ENCODE data around the gene KANK2. TPM values are rescaled to one million over a fixed set of nuclear protein-coding genes. Genes with fewer than 3 reads are reported as not detected.

The KANK2 gene
- total and polyA plus RNA-seq, 2 donors (not counting 1 experiment from before 2014, with no cell fraction given) = 192 to 511 TPM

- no peaks in the 10 kb centered on the region for H4K20me1 ChIP-seq (ENCODE audit: control insufficient read depth, extremely low read depth, insufficient read depth, low read length)
- H3K9me3 ChIP-seq (ENCODE audit: control insufficient read depth, insufficient read depth, low read depth, low read length) = no peaks in the 10 kb centered on the region
- no peak overlapping the region for H3K4me2 ChIP-seq (ENCODE audit: extremely low read depth, insufficient read depth, low read length)
- H3K79me2 ChIP-seq (ENCODE audit: control insufficient read depth, insufficient read depth, low read length) = peaks cover 5% of the 10 kb centered on the region
- H3K27me3 ChIP-seq (ENCODE audit: control insufficient read depth, insufficient read depth, low read length) = no peaks in the 10 kb centered on the region
- H3K27ac ChIP-seq (ENCODE audit: insufficient read depth, low read length) = no peak overlapping the region
- no peaks in the 10 kb centered on the region for H3K36me3 ChIP-seq (ENCODE audit: control insufficient read depth, insufficient read depth, low read length)
- no peak overlapping the region for H3K9ac ChIP-seq (ENCODE audit: insufficient read depth, low read length)
- H3K4me3 ChIP-seq (replicated peaks in 1 of 4; ENCODE audit: control extremely low read depth in 1 of 4, insufficient read depth in 1 of 4, low read depth in 3 of 4, low read length in 4 of 4) = no peak overlapping the region
- no peak overlapping the region for H2AFZ ChIP-seq (ENCODE audit: low read length)
- TF ChIP-seq CTCF (conservative IDR thresholded peaks at IDR 0.05 in 1 of 2, IDR thresholded peaks at IDR 0.05 in 1 of 2; ENCODE audit: low read depth in 1 of 2, low read length in 2 of 2) (no peak), EZH2 (IDR thresholded peaks at IDR 0.05; ENCODE audit: low read length, missing control alignments) (no peak)
- DNase-seq (ENCODE audit: low read depth in 2 of 2) = no peak
- peaks cover 24% of the 10 kb centered on the region for H3K4me1 ChIP-seq (ENCODE audit: control insufficient read depth, extremely low read depth, insufficient read depth, low read length)
These were observed 4.4 kb upstream of the KANK2 start for GRCh38 chr19:11201791-11202190.

GRCh38 chr19:11200931-11201330 is 3.6 kb upstream of the KANK2 start:
- Histone ChIP-seq H3K27me3 (ENCODE audit: control insufficient read depth, insufficient read depth, low read length) (no peaks in the 10 kb centered on the region), H3K27ac (ENCODE audit: insufficient read depth, low read length) (no peak overlapping the region), H3K4me2 (ENCODE audit: extremely low read depth, insufficient read depth, low read length) (no peak overlapping the region), H3K4me3 (replicated peaks in 1 of 4; ENCODE audit: control extremely low read depth in 1 of 4, insufficient read depth in 1 of 4, low read depth in 3 of 4, low read length in 4 of 4) (no peak overlapping the region), H2AFZ (ENCODE audit: low read length) (no peak overlapping the region), H3K9me3 (ENCODE audit: control insufficient read depth, insufficient read depth, low read depth, low read length) (no peaks in the 10 kb centered on the region), H4K20me1 (ENCODE audit: control insufficient read depth, extremely low read depth, insufficient read depth, low read length) (no peaks in the 10 kb centered on the region), H3K9ac (ENCODE audit: insufficient read depth, low read length) (no peak overlapping the region), H3K4me1 (ENCODE audit: control insufficient read depth, extremely low read depth, insufficient read depth, low read length) (peaks cover 24% of the 10 kb centered on the region), H3K79me2 (ENCODE audit: control insufficient read depth, insufficient read depth, low read length) (peaks cover 14% of the 10 kb centered on the region), H3K36me3 (ENCODE audit: control insufficient read depth, insufficient read depth, low read length) (no peaks in the 10 kb centered on the region)
- DNase-seq (ENCODE audit: low read depth in 2 of 2) = no peak
- no peak for TF ChIP-seq EZH2 (IDR thresholded peaks at IDR 0.05; ENCODE audit: low read length, missing control alignments)
- TF ChIP-seq CTCF (conservative IDR thresholded peaks at IDR 0.05 in 1 of 2, IDR thresholded peaks at IDR 0.05 in 1 of 2; ENCODE audit: low read depth in 1 of 2, low read length in 2 of 2) = no peak

- no peak overlapping the region for H3K4me2 ChIP-seq (ENCODE audit: extremely low read depth, insufficient read depth, low read length)
- TF ChIP-seq CTCF (conservative IDR thresholded peaks at IDR 0.05 in 1 of 2, IDR thresholded peaks at IDR 0.05 in 1 of 2; ENCODE audit: low read depth in 1 of 2, low read length in 2 of 2) = no peak
- no peak for TF ChIP-seq EZH2 (IDR thresholded peaks at IDR 0.05; ENCODE audit: low read length, missing control alignments)
- peaks cover 3% of the 10 kb centered on the region for H3K36me3 ChIP-seq (ENCODE audit: control insufficient read depth, insufficient read depth, low read length)
- no peaks in the 10 kb centered on the region for H4K20me1 ChIP-seq (ENCODE audit: control insufficient read depth, extremely low read depth, insufficient read depth, low read length)
- H3K4me1 ChIP-seq (ENCODE audit: control insufficient read depth, extremely low read depth, insufficient read depth, low read length) = peaks cover 30% of the 10 kb centered on the region
- no peak overlapping the region for H3K27ac ChIP-seq (ENCODE audit: insufficient read depth, low read length)
- peaks cover 22% of the 10 kb centered on the region for H3K79me2 ChIP-seq (ENCODE audit: control insufficient read depth, insufficient read depth, low read length)
- no peak overlapping the region for H2AFZ ChIP-seq (ENCODE audit: low read length)
- H3K9me3 ChIP-seq (ENCODE audit: control insufficient read depth, insufficient read depth, low read depth, low read length) = no peaks in the 10 kb centered on the region
- no peak overlapping the region for H3K9ac ChIP-seq (ENCODE audit: insufficient read depth, low read length)
- H3K4me3 ChIP-seq (replicated peaks in 1 of 4; ENCODE audit: control extremely low read depth in 1 of 4, insufficient read depth in 1 of 4, low read depth in 3 of 4, low read length in 4 of 4) = no peak overlapping the region
- H3K27me3 ChIP-seq (ENCODE audit: control insufficient read depth, insufficient read depth, low read length) = no peaks in the 10 kb centered on the region
- DNase-seq (ENCODE audit: low read depth in 2 of 2) = no peak
These were observed 2.8 kb upstream of the KANK2 start for GRCh38 chr19:11200015-11200574.
